ENCODE measurements around the gene DLG2.

- no peak for TF ChIP-seq EZH2 (optimal IDR thresholded peaks at IDR 0.05; ENCODE audit: low read depth, low read length)
- no peak for TF ChIP-seq CTCF (IDR thresholded peaks at IDR 0.05; ENCODE audit: low read length)
- TF ChIP-seq EZH2phosphoT487 (IDR thresholded peaks at IDR 0.05; ENCODE audit: low read length), result no peak
These were observed 23.9 kb downstream of the DLG2 start for GRCh38 chr11:85603220-85603619.

Data from MM.1S (cell line).